ENCODE measurements around the gene RETN. TPM values are rescaled to one million over a fixed set of nuclear protein-coding genes. Genes with fewer than 3 reads are reported as not detected.
"Not testable (repeated sequence)": the region's sequence is repeated elsewhere in the genome, so short reads cannot be mapped to it uniquely, and the experiment has no call there.

RETN gene
- total RNA-seq, 1 donor from 2014 or later: 3.7 TPM

GRCh38 chr19:7637374-7638256, 31.2 kb upstream of the RETN start:
- Histone ChIP-seq H3K27ac (ENCODE audit: low read depth, low read length) (no peak overlapping the region), H3K9ac (ENCODE audit: low read depth in 1 of 3, low read length in 3 of 3) (peak overlapping the region in 1 of 3 donors; percentile 40), H3K27me3 (ENCODE audit: control insufficient read depth in 3 of 3, insufficient read depth in 3 of 3, low read length in 3 of 3) (peaks cover 21 to 52% (median 48%) of the 10 kb centered on the region in 3 donors)

GRCh38 chr19:7638802-7639465, 29.9 kb upstream of the RETN start:
- Histone ChIP-seq H3K4me3 (ENCODE audit: low read length in 3 of 3) (no peak overlapping the region), H3K27me3 (ENCODE audit: control insufficient read depth in 3 of 3, insufficient read depth in 3 of 3, low read length in 3 of 3) (peaks cover 21 to 52% (median 48%) of the 10 kb centered on the region in 3 donors), H3K9me3 (ENCODE audit: control insufficient read depth in 3 of 3, low read length in 3 of 3) (no peaks in the 10 kb centered on the region), H3K27ac (ENCODE audit: low read depth, low read length) (no peak overlapping the region), H3K4me1 (ENCODE audit: control insufficient read depth in 3 of 3, insufficient read depth in 3 of 3, low read length in 3 of 3) (peaks cover 0 to 7% (median 6%) of the 10 kb centered on the region in 3 donors), H3K9ac (ENCODE audit: low read depth in 1 of 3, low read length in 3 of 3) (no peak overlapping the region), H3K36me3 (ENCODE audit: control insufficient read depth in 3 of 3, insufficient read depth in 3 of 3, low read length in 3 of 3) (no peaks in the 10 kb centered on the region)

More at GRCh38 chr19:7637374-7638256, 31.2 kb upstream of the RETN start:
- Histone ChIP-seq H3K4me1 (ENCODE audit: control insufficient read depth in 3 of 3, insufficient read depth in 3 of 3, low read length in 3 of 3) (peaks cover 0 to 7% (median 6%) of the 10 kb centered on the region in 3 donors), H3K9me3 (ENCODE audit: control insufficient read depth in 3 of 3, low read length in 3 of 3) (no peaks in the 10 kb centered on the region), H3K4me3 (ENCODE audit: low read length in 3 of 3) (no peak overlapping the region), H3K36me3 (ENCODE audit: control insufficient read depth in 3 of 3, insufficient read depth in 3 of 3, low read length in 3 of 3) (no peaks in the 10 kb centered on the region)

- no peak overlapping the region for H3K27ac ChIP-seq (ENCODE audit: low read depth, low read length)
- H3K4me1 ChIP-seq (ENCODE audit: control insufficient read depth in 3 of 3, insufficient read depth in 3 of 3, low read length in 3 of 3): peaks cover 0 to 7% (median 6%) of the 10 kb centered on the region in 3 donors
- no peak overlapping the region for H3K4me3 ChIP-seq (ENCODE audit: low read length in 3 of 3)
- H3K36me3 ChIP-seq (ENCODE audit: control insufficient read depth in 3 of 3, insufficient read depth in 3 of 3, low read length in 3 of 3): no peaks in the 10 kb centered on the region
- no peak overlapping the region for H3K9ac ChIP-seq (ENCODE audit: low read depth in 1 of 3, low read length in 3 of 3)
- H3K9me3 ChIP-seq (ENCODE audit: control insufficient read depth in 3 of 3, low read length in 3 of 3): no peaks in the 10 kb centered on the region
- H3K27me3 ChIP-seq (ENCODE audit: control insufficient read depth in 3 of 3, insufficient read depth in 3 of 3, low read length in 3 of 3): peaks cover 21 to 48% (median 47%) of the 10 kb centered on the region in 3 donors
Measured at GRCh38 chr19:7639863-7640348, 28.9 kb upstream of the RETN start.

GRCh38 chr19:7640803-7641202, 28.0 kb upstream of the RETN start:
- peaks cover 0 to 6% (median 2%) of the 10 kb centered on the region in 3 donors for H3K4me1 ChIP-seq (ENCODE audit: control insufficient read depth in 3 of 3, insufficient read depth in 3 of 3, low read length in 3 of 3)
- no peak overlapping the region for H3K4me3 ChIP-seq (ENCODE audit: low read length in 3 of 3)
- peaks cover 15 to 46% (median 38%) of the 10 kb centered on the region in 3 donors for H3K27me3 ChIP-seq (ENCODE audit: control insufficient read depth in 3 of 3, insufficient read depth in 3 of 3, low read length in 3 of 3)
- no peaks in the 10 kb centered on the region for H3K36me3 ChIP-seq (ENCODE audit: control insufficient read depth in 3 of 3, insufficient read depth in 3 of 3, low read length in 3 of 3)
- H3K9ac ChIP-seq (ENCODE audit: low read depth in 1 of 3, low read length in 3 of 3): no peak overlapping the region
- H3K9me3 ChIP-seq (ENCODE audit: control insufficient read depth in 3 of 3, low read length in 3 of 3): no peaks in the 10 kb centered on the region
- H3K27ac ChIP-seq (ENCODE audit: low read depth, low read length): no peak overlapping the region

- Histone ChIP-seq H3K4me1 (ENCODE audit: control insufficient read depth in 3 of 3, insufficient read depth in 3 of 3, low read length in 3 of 3) (no peaks in the 10 kb centered on the region), H3K9ac (ENCODE audit: low read depth in 1 of 3, low read length in 3 of 3) (no peak overlapping the region), H3K9me3 (ENCODE audit: control insufficient read depth in 3 of 3, low read length in 3 of 3) (no peaks in the 10 kb centered on the region), H3K27ac (ENCODE audit: low read depth, low read length) (no peak overlapping the region), H3K27me3 (ENCODE audit: control insufficient read depth in 3 of 3, insufficient read depth in 3 of 3, low read length in 3 of 3) (peaks cover 10 to 39% (median 31%) of the 10 kb centered on the region in 3 donors), H3K4me3 (ENCODE audit: low read length in 3 of 3) (no peak overlapping the region), H3K36me3 (ENCODE audit: control insufficient read depth in 3 of 3, insufficient read depth in 3 of 3, low read length in 3 of 3) (no peaks in the 10 kb centered on the region)
Measured at GRCh38 chr19:7641290-7642276, 27.3 kb upstream of the RETN start.

- H3K4me3 ChIP-seq (ENCODE audit: low read length in 3 of 3): no peak overlapping the region
- no peaks in the 10 kb centered on the region for H3K9me3 ChIP-seq (ENCODE audit: control insufficient read depth in 3 of 3, low read length in 3 of 3)
- H3K27me3 ChIP-seq (ENCODE audit: control insufficient read depth in 3 of 3, insufficient read depth in 3 of 3, low read length in 3 of 3): peaks cover 9 to 33% (median 27%) of the 10 kb centered on the region in 3 donors
- H3K36me3 ChIP-seq (ENCODE audit: control insufficient read depth in 3 of 3, insufficient read depth in 3 of 3, low read length in 3 of 3): no peaks in the 10 kb centered on the region
- H3K4me1 ChIP-seq (ENCODE audit: control insufficient read depth in 3 of 3, insufficient read depth in 3 of 3, low read length in 3 of 3): no peaks in the 10 kb centered on the region
- no peak overlapping the region for H3K27ac ChIP-seq (ENCODE audit: low read depth, low read length)
- H3K9ac ChIP-seq (ENCODE audit: low read depth in 1 of 3, low read length in 3 of 3): no peak overlapping the region
Measured at GRCh38 chr19:7642295-7643030, 26.4 kb upstream of the RETN start.

- H3K36me3 ChIP-seq (ENCODE audit: control insufficient read depth in 3 of 3, insufficient read depth in 3 of 3, low read length in 3 of 3): no peaks in the 10 kb centered on the region
- no peaks in the 10 kb centered on the region for H3K9me3 ChIP-seq (ENCODE audit: control insufficient read depth in 3 of 3, low read length in 3 of 3)
- no peak overlapping the region for H3K27ac ChIP-seq (ENCODE audit: low read depth, low read length)
- no peak overlapping the region for H3K9ac ChIP-seq (ENCODE audit: low read depth in 1 of 3, low read length in 3 of 3)
- H3K4me3 ChIP-seq (ENCODE audit: low read length in 3 of 3): no peak overlapping the region
- H3K27me3 ChIP-seq (ENCODE audit: control insufficient read depth in 3 of 3, insufficient read depth in 3 of 3, low read length in 3 of 3): peaks cover 8 to 28% (median 21%) of the 10 kb centered on the region in 3 donors
- H3K4me1 ChIP-seq (ENCODE audit: control insufficient read depth in 3 of 3, insufficient read depth in 3 of 3, low read length in 3 of 3): no peaks in the 10 kb centered on the region
Measured at GRCh38 chr19:7643031-7643415, 25.8 kb upstream of the RETN start.

- not testable (repeated sequence) for H3K36me3 ChIP-seq (ENCODE audit: control insufficient read depth in 3 of 3, insufficient read depth in 3 of 3, low read length in 3 of 3); H3K27ac ChIP-seq (ENCODE audit: low read depth, low read length); H3K4me1 ChIP-seq (ENCODE audit: control insufficient read depth in 3 of 3, insufficient read depth in 3 of 3, low read length in 3 of 3); H3K9ac ChIP-seq (ENCODE audit: low read depth in 1 of 3, low read length in 3 of 3); H3K9me3 ChIP-seq (ENCODE audit: control insufficient read depth in 3 of 3, low read length in 3 of 3); H3K4me3 ChIP-seq (ENCODE audit: low read length in 3 of 3)
- peaks cover 6 to 22% (median 13%) of the 10 kb centered on the region in 3 donors for H3K27me3 ChIP-seq (ENCODE audit: control insufficient read depth in 3 of 3, insufficient read depth in 3 of 3, low read length in 3 of 3)
Measured at GRCh38 chr19:7643629-7644549, 25.0 kb upstream of the RETN start.

Measured in skeletal muscle tissue (tissue), 4 donors.